UCSD-AML1 (cell line): ENCODE data around the gene SLC39A2.
"Not testable (repeated sequence)": the region's sequence is repeated elsewhere in the genome, so short reads cannot be mapped to it uniquely, and the experiment has no call there.

Experiments
- DNase-seq: peaks from one replicate; lab custom pipeline; 2025; ENCODE audit not compliant: unreplicated experiment; lab: John Stamatoyannopoulos, UW

SLC39A2 gene

GRCh38 chr14:21024585-21025370, 25.7 kb downstream of the SLC39A2 start, which contains the start of gene NDRG2:
Gene NDRG2, minus strand, starts transcription at chr14:21025061. Its CDS starts 1,746 bp downstream, at chr14:21023315.
- DNase-seq = peak; percentile 76

- no peak for DNase-seq
These were observed 26.5 kb downstream of the SLC39A2 start for GRCh38 chr14:21025371-21026273.

GRCh38 chr14:21026274-21026987, 27.3 kb downstream of the SLC39A2 start:
- no peak for DNase-seq

GRCh38 chr14:21026988-21027315, 27.9 kb downstream of the SLC39A2 start:
- no peak for DNase-seq

GRCh38 chr14:21029917-21030316, 30.8 kb downstream of the SLC39A2 start, which contains the start of gene TPPP2:
Gene TPPP2, plus strand, starts transcription at chr14:21030217. Its CDS starts 365 bp downstream, at chr14:21030582.
- no peak for DNase-seq

- no peak for DNase-seq
These were observed 31.4 kb downstream of the SLC39A2 start for GRCh38 chr14:21030531-21030930.

GRCh38 chr14:21032326-21033132, 33.4 kb downstream of the SLC39A2 start:
- DNase-seq = no peak

GRCh38 chr14:21033133-21033698, 34.1 kb downstream of the SLC39A2 start:
- no peak for DNase-seq

- DNase-seq = no peak
These were observed 35.6 kb downstream of the SLC39A2 start, which contains the start of gene RNASE13 for GRCh38 chr14:21034707-21035106. Gene RNASE13, minus strand, starts transcription at chr14:21034807. Its CDS starts 519 bp downstream, at chr14:21034288.

GRCh38 chr14:21036751-21037150, 37.7 kb downstream of the SLC39A2 start:
- no peak for DNase-seq

GRCh38 chr14:21037156-21037555, 38.1 kb downstream of the SLC39A2 start:
- DNase-seq = no peak

- no peak for DNase-seq
These were observed 39.6 kb downstream of the SLC39A2 start for GRCh38 chr14:21038441-21039422.

- DNase-seq = peak; percentile 25
These were observed 40.7 kb downstream of the SLC39A2 start for GRCh38 chr14:21039585-21040369.

GRCh38 chr14:21040370-21040925, 41.4 kb downstream of the SLC39A2 start:
- DNase-seq = no peak

GRCh38 chr14:21040941-21041340, 41.8 kb downstream of the SLC39A2 start:
- DNase-seq = not testable (repeated sequence)

- no peak for DNase-seq
These were observed 42.8 kb downstream of the SLC39A2 start, which contains the start of gene RNASE7 for GRCh38 chr14:21041676-21042433. Gene RNASE7, plus strand, starts transcription at chr14:21042362. Its CDS starts 631 bp downstream, at chr14:21042993.

GRCh38 chr14:21042918-21043317, 43.8 kb downstream of the SLC39A2 start:
- no peak for DNase-seq
